ENCODE results near the gene PROK2. TPM values are rescaled to one million over a fixed set of nuclear protein-coding genes. Genes with fewer than 3 reads are reported as not detected.

Gene PROK2, protein sequence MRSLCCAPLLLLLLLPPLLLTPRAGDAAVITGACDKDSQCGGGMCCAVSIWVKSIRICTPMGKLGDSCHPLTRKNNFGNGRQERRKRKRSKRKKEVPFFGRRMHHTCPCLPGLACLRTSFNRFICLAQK
- total RNA-seq (2014; rRNA removed) (not detected in 2 replicates), Bru-seq, nascent RNA (not detected), BruChase-seq, experiment 1, labeled RNA remaining after a 6-hour chase (not detected), BruChase-seq, experiment 2, labeled RNA remaining after a 2-hour chase (not detected)
- long read RNA-seq: 0 reads

GRCh38 chr3:71784914-71785531, at the start of gene PROK2:
Gene PROK2 (minus strand): TSS chr3:71785148. CDS start chr3:71785052, 96 bp downstream.
- Histone ChIP-seq H3K9ac (ENCODE audit: low read length) (no peak within 1 kb of the TSS), H3K4me1 (ENCODE audit: insufficient read depth, low read length) (no peaks in the 10 kb centered on the region), H3K4me3 (ENCODE audit: low read length) (no peak within 1 kb of the TSS), H2AFZ (ENCODE audit: low read length) (no peak within 1 kb of the TSS), H3K9me3 (ENCODE audit: low read length) (no peaks in the 10 kb centered on the region), H3K27me3 (ENCODE audit: low read length) (peaks cover 68% of the 10 kb centered on the region), H3K27ac (ENCODE audit: low read length) (no peak within 1 kb of the TSS), H3F3A (ENCODE audit: low read length, unreplicated experiment) (no peaks in the 10 kb centered on the region), H3K9me2 (replicated peaks; ENCODE audit: low read length) (no peaks in the 10 kb centered on the region), H3K79me2 (ENCODE audit: low read length) (no peaks in the 10 kb centered on the region), H3K4me2 (ENCODE audit: low read length) (no peak within 1 kb of the TSS), H4K20me1 (ENCODE audit: low read length) (no peaks in the 10 kb centered on the region), H3K36me3 (ENCODE audit: low read depth, low read length) (no peaks in the 10 kb centered on the region)
- ATAC-seq: no peak
- ChIA-PET POLR2A (ENCODE audit: unreplicated experiment) (no interaction called here), CTCF (no interaction called here)
- no peak for DNase-seq
- no TSS peak for BruUV-seq (replicated peaks)
- intact Hi-C loops (cut with micrococcal nuclease): no loop called here
- TF ChIP-seq CTCF (conservative IDR thresholded peaks at IDR 0.05; ENCODE audit: low read depth, low read length) (no peak), EZH2 (IDR thresholded peaks at IDR 0.05; ENCODE audit: low read length, unreplicated experiment) (no peak), EZH2phosphoT487 (IDR thresholded peaks at IDR 0.05; ENCODE audit: borderline replicate concordance, low read length) (no peak)

GRCh38 chr3:71831599-71831998, 46.7 kb upstream of the PROK2 start:
- no peaks in the 10 kb centered on the region for H3K79me2 ChIP-seq (ENCODE audit: low read length)
- H3K4me3 ChIP-seq (ENCODE audit: low read length): no peak overlapping the region
- no peak overlapping the region for H3K4me2 ChIP-seq (ENCODE audit: low read length)
- H3K27ac ChIP-seq (ENCODE audit: low read length): no peak overlapping the region
- ATAC-seq: no peak
- DNase-seq: no peak
- no peak overlapping the region for H3K9ac ChIP-seq (ENCODE audit: low read length)
- H3K36me3 ChIP-seq (ENCODE audit: low read depth, low read length): no peaks in the 10 kb centered on the region
- no peaks in the 10 kb centered on the region for H3K9me2 ChIP-seq (replicated peaks; ENCODE audit: low read length)
- H4K20me1 ChIP-seq (ENCODE audit: low read length): no peaks in the 10 kb centered on the region
- no peak for TF ChIP-seq EZH2 (IDR thresholded peaks at IDR 0.05; ENCODE audit: low read length, unreplicated experiment)
- TF ChIP-seq EZH2phosphoT487 (IDR thresholded peaks at IDR 0.05; ENCODE audit: borderline replicate concordance, low read length): no peak
- no peak for TF ChIP-seq CTCF (conservative IDR thresholded peaks at IDR 0.05; ENCODE audit: low read depth, low read length)
- no peaks in the 10 kb centered on the region for H3F3A ChIP-seq (ENCODE audit: low read length, unreplicated experiment)
- no TSS peak for BruUV-seq (replicated peaks)
- intact Hi-C loops (cut with micrococcal nuclease): no loop called here
- H3K9me3 ChIP-seq (ENCODE audit: low read length): no peaks in the 10 kb centered on the region
- CTCF ChIA-PET: no interaction called here
- POLR2A ChIA-PET (ENCODE audit: unreplicated experiment): no interaction called here
- H3K4me1 ChIP-seq (ENCODE audit: insufficient read depth, low read length): no peaks in the 10 kb centered on the region
- H3K27me3 ChIP-seq (ENCODE audit: low read length): peaks cover 58% of the 10 kb centered on the region
- H2AFZ ChIP-seq (ENCODE audit: low read length): no peak overlapping the region

All from PC-3 (cell line).